Vagina (tissue), 2 donors: ENCODE measurements around the gene SLC17A9. TPM values are rescaled to one million over a fixed set of nuclear protein-coding genes. Genes with fewer than 3 reads are reported as not detected.

Experiments
- DNase-seq, 2 donors: peaks; one replicate each; pipeline ENCODE4 v3.0.0-alpha.2; 2017; ENCODE audit errors: extremely low spot score in 2 of 2
- H3K27ac ChIP-seq: fragments of 200-600 bp; sonication (generic); one replicate; pipeline ENCODE4 v1.5.1; 2019
- H3K27me3 ChIP-seq: fragments of 200-600 bp; sonication (generic); one replicate; pipeline ENCODE4 v1.5.1; 2019
- H3K36me3 ChIP-seq, 2 donors: fragments of 200-600 bp; sonication (generic); one replicate each; pipeline ENCODE4 v1.5.1; 2017 to 2019
- H3K4me1 ChIP-seq: fragments of 200-600 bp; sonication (generic); one replicate; pipeline ENCODE4 v1.5.1; 2019
- H3K4me3 ChIP-seq, 2 donors: fragments of 200-600 bp; sonication (generic); 1 replicate in 1 of 2; 2 replicates in 1 of 2; pipeline ENCODE4 v1.5.1; 2016 to 2019
- H3K9me3 ChIP-seq: fragments of 200-600 bp; sonication (generic); one replicate; pipeline ENCODE4 v1.5.1; 2019
- CTCF ChIP-seq, 3 experiments: fragments of 450-650 bp in 2 of 3; fragments of 200-600 bp in 1 of 3; sonication (generic) in 1 of 3; IDR thresholded peaks; one replicate each; pipeline ENCODE4 v1.5.1; 2017 to 2019; ENCODE audit warnings: antibody characterized with exemption in 3 of 3, mild to moderate bottlenecking in 2 of 3, moderate library complexity in 2 of 3
- POLR2A ChIP-seq, 2 donors: fragments of 450-650 bp; IDR thresholded peaks; one replicate each; pipeline ENCODE4 v1.6.1; 2017; ENCODE audit warnings: antibody characterized with exemption in 2 of 2, mild to moderate bottlenecking in 2 of 2, moderate library complexity in 2 of 2
- POLR2AphosphoS5 ChIP-seq, 2 donors: sonication (generic); formaldehyde crosslinking; IDR thresholded peaks; one replicate each; pipeline ENCODE4 v1.9.0; 2017; ENCODE audit warnings: antibody characterized with exemption in 2 of 2, mild to moderate bottlenecking in 2 of 2, low read depth in 1 of 2; ENCODE audit not compliant: insufficient read depth in 1 of 2
- intact Hi-C: fragments of 100-400 bp; cut with DNase I; formaldehyde crosslinking; loops from one replicate; pipeline ENCODE4 v1.15.1; 2023
- total RNA-seq: library from RNA; depleted of rRNA; stranded (reverse); fragments of >200 nt; gene quantifications from one replicate; pipeline ENCODE4 v1.2.3, GENCODE V29; 2016

Gene SLC17A9
- total RNA-seq, 1 donor from 2014 or later = 2.5 TPM

DNA sequence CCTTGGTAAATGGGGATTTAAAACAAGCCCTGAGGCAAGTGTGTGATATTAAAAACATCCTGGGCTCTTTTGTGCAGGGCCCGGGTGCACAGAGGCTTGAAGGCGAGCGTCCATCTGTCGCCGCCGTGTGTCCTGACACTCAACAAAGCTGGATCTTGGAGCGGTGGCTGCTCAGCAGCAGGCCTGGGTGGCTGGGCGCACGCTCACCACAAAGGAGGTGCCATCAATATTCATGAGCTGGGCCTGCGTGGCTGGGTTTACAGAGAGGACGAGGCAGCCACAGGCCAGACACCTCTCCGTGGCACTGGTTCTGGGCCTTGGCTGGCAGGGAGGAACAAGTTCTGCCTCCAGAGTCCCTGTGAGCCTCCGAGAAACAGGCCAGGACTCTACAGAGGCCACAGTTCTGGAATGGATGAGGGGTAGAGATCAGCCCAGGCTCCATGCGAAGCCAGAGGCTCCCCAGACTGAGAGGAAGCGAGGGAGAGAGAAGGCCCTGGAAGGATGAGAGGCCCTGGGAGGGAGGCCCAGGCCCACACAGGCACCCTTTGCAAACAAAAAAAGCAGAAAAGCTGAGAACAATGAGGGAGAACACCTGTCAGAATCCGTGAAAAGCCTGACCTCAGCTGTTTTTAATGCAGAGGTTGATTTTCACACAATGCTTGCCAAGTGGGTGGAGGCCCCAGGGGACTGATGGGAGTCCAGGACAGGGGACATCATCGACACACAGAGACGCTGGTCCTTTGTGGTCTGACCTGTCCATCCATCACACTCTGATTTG lies 32.3 kb downstream of the SLC17A9 start:
- no peaks in the 10 kb centered on the region for H3K9me3 ChIP-seq
- no peak for TF ChIP-seq POLR2AphosphoS5 (IDR thresholded peaks at IDR 0.05; ENCODE audit: insufficient read depth in 1 of 2, low read depth in 1 of 2)
- no peak for TF ChIP-seq POLR2A (IDR thresholded peaks at IDR 0.05)
- no peak for TF ChIP-seq CTCF (IDR thresholded peaks at IDR 0.05)
- H3K27me3 ChIP-seq = no peaks in the 10 kb centered on the region
- no peaks in the 10 kb centered on the region for H3K36me3 ChIP-seq
- no peak overlapping the region for H3K4me3 ChIP-seq
- no peak for DNase-seq
- no peak overlapping the region for H3K27ac ChIP-seq
- intact Hi-C loops = no loop called here
- H3K4me1 ChIP-seq = no peaks in the 10 kb centered on the region

GRCh38 chr20:62985444-62985778 lies 32.9 kb downstream of the SLC17A9 start:
- intact Hi-C loops = no loop called here
- Histone ChIP-seq H3K27ac (no peak overlapping the region), H3K4me1 (no peaks in the 10 kb centered on the region), H3K4me3 (no peak overlapping the region), H3K36me3 (no peaks in the 10 kb centered on the region), H3K9me3 (no peaks in the 10 kb centered on the region), H3K27me3 (no peaks in the 10 kb centered on the region)
- TF ChIP-seq POLR2A (IDR thresholded peaks at IDR 0.05) (no peak), CTCF (IDR thresholded peaks at IDR 0.05) (no peak), POLR2AphosphoS5 (IDR thresholded peaks at IDR 0.05; ENCODE audit: insufficient read depth in 1 of 2, low read depth in 1 of 2) (no peak)
- DNase-seq = no peak

- H3K27ac ChIP-seq = no peak overlapping the region
- no peaks in the 10 kb centered on the region for H3K9me3 ChIP-seq
- H3K36me3 ChIP-seq = no peaks in the 10 kb centered on the region
- intact Hi-C loops = no loop called here
- no peaks in the 10 kb centered on the region for H3K27me3 ChIP-seq
- H3K4me1 ChIP-seq = no peaks in the 10 kb centered on the region
- no peak for TF ChIP-seq CTCF (IDR thresholded peaks at IDR 0.05)
- TF ChIP-seq POLR2A (IDR thresholded peaks at IDR 0.05) = no peak
- no peak for TF ChIP-seq POLR2AphosphoS5 (IDR thresholded peaks at IDR 0.05; ENCODE audit: insufficient read depth in 1 of 2, low read depth in 1 of 2)
- no peak overlapping the region for H3K4me3 ChIP-seq
- DNase-seq = no peak
Measured at GRCh38 chr20:62986257-62986800, 33.8 kb downstream of the SLC17A9 start.

DNA sequence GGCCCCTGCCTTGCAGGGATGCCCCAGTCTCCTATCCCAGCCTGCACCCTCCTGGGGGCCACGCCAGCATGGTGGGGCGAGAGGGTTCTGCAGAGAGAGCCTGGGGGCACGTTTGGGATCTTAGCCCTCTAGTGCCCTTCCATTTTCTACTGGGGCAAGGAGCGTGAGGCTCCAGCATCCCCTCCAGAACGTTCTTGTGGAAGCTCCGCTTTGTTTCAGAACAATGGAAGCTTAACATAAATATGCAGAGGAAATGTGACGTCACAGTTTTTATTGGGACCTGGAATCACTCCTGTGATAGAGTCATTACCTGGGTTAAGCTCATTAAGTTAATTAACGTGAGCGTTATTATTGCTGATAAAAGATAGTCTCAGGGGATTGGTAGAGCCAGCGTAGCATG lies 34.6 kb downstream of the SLC17A9 start:
- no peaks in the 10 kb centered on the region for H3K27me3 ChIP-seq
- TF ChIP-seq CTCF (IDR thresholded peaks at IDR 0.05) (no peak), POLR2A (IDR thresholded peaks at IDR 0.05) (no peak), POLR2AphosphoS5 (IDR thresholded peaks at IDR 0.05; ENCODE audit: insufficient read depth in 1 of 2, low read depth in 1 of 2) (no peak)
- H3K9me3 ChIP-seq = no peaks in the 10 kb centered on the region
- H3K36me3 ChIP-seq = no peaks in the 10 kb centered on the region
- intact Hi-C loops = no loop called here
- no peaks in the 10 kb centered on the region for H3K4me1 ChIP-seq
- H3K4me3 ChIP-seq = no peak overlapping the region
- DNase-seq = no peak
- no peak overlapping the region for H3K27ac ChIP-seq

DNA sequence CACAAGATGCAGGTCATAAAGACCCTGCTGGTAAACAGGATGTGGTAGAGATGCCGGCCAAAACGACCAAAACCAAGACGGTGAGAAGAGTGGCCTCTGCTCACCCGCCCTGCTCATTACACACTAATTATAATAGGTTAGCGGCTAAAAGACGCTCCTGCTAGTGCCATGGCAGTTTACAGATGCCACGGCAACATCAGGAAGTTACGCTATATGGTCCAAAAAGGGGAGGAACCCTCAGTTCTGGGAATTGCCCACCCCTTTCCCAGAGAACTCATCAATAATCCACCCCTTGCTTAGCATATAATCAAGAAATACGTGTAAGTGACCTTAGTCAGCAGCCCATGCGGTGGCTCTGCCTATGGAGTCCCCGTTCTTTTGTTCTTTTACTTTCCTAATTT lies 36.7 kb downstream of the SLC17A9 start:
- no peak overlapping the region for H3K4me3 ChIP-seq
- no peak overlapping the region for H3K27ac ChIP-seq
- DNase-seq = no peak
- TF ChIP-seq CTCF (IDR thresholded peaks at IDR 0.05) (no peak), POLR2AphosphoS5 (IDR thresholded peaks at IDR 0.05; ENCODE audit: insufficient read depth in 1 of 2, low read depth in 1 of 2) (no peak), POLR2A (IDR thresholded peaks at IDR 0.05) (no peak)
- no peaks in the 10 kb centered on the region for H3K36me3 ChIP-seq
- no peaks in the 10 kb centered on the region for H3K4me1 ChIP-seq
- intact Hi-C loops = no loop called here
- H3K27me3 ChIP-seq = no peaks in the 10 kb centered on the region
- no peaks in the 10 kb centered on the region for H3K9me3 ChIP-seq
